GM06990 (cell line): Measurements from ENCODE around the gene PPM1M.

Experiments
- DNase-seq: peaks from one replicate; pipeline ENCODE4 v3.0.0-alpha.2; 2011; ENCODE audit not compliant: insufficient read length; ENCODE audit errors: extremely low read depth
- H3K27me3 ChIP-seq: replicated peaks from 2 replicates; pipeline ENCODE4 v1.6.0; 2011; ENCODE audit warnings: low read length; ENCODE audit not compliant: control insufficient read depth, insufficient read depth
- H3K36me3 ChIP-seq: 2 replicates; pipeline ENCODE4 v1.5.1; 2011; ENCODE audit warnings: low read length; ENCODE audit not compliant: control insufficient read depth, insufficient read depth
- H3K4me3 ChIP-seq: replicated peaks from 2 replicates; pipeline ENCODE4 v1.5.1; 2011; ENCODE audit warnings: low read depth, mild to moderate bottlenecking, control low read depth, low read length
- CTCF ChIP-seq: IDR thresholded peaks from 2 replicates; pipeline ENCODE4 v1.5.1; 2011; ENCODE audit warnings: low read length, control low read depth, mild to moderate bottlenecking, inconsistent platforms; ENCODE audit not compliant: insufficient read depth, poor library complexity, severe bottlenecking

Gene PPM1M

GRCh38 chr3:52245322-52246263 lies at the start of gene PPM1M:
Gene PPM1M (plus strand): TSS chr3:52245759. CDS start chr3:52245825, 66 bp downstream.
- DNase-seq: peak; percentile 73
- Histone ChIP-seq H3K27me3 (no peaks in the 10 kb centered on the region), H3K4me3 (peak within 1 kb of the TSS; percentile 76), H3K36me3 (peaks cover 14% of the 10 kb centered on the region)
- no peak for TF ChIP-seq CTCF

GRCh38 chr3:52195823-52196331 lies 49.7 kb upstream of the PPM1M start:
- DNase-seq: no peak
- H3K36me3 ChIP-seq: 0 out of 2 replicates have a peak, but pooled peaks cover 1% of the 10 kb centered on the region
- no peak for TF ChIP-seq CTCF
- no peak overlapping the region for H3K4me3 ChIP-seq
- H3K27me3 ChIP-seq: no peaks in the 10 kb centered on the region

GRCh38 chr3:52196977-52197376 lies 48.6 kb upstream of the PPM1M start:
- Histone ChIP-seq H3K36me3 (peaks cover 1% of the 10 kb centered on the region; the same call in 1 of the 2 replicates), H3K4me3 (no peak overlapping the region), H3K27me3 (no peaks in the 10 kb centered on the region)
- no peak for DNase-seq
- TF ChIP-seq CTCF: no peak

GRCh38 chr3:52197499-52197841 lies 48.1 kb upstream of the PPM1M start:
- Histone ChIP-seq H3K4me3 (peak overlapping the region; percentile 85), H3K27me3 (no peaks in the 10 kb centered on the region), H3K36me3 (peaks cover 4% of the 10 kb centered on the region; the same call in 1 of the 2 replicates)
- no peak for DNase-seq
- no peak for TF ChIP-seq CTCF

DNA sequence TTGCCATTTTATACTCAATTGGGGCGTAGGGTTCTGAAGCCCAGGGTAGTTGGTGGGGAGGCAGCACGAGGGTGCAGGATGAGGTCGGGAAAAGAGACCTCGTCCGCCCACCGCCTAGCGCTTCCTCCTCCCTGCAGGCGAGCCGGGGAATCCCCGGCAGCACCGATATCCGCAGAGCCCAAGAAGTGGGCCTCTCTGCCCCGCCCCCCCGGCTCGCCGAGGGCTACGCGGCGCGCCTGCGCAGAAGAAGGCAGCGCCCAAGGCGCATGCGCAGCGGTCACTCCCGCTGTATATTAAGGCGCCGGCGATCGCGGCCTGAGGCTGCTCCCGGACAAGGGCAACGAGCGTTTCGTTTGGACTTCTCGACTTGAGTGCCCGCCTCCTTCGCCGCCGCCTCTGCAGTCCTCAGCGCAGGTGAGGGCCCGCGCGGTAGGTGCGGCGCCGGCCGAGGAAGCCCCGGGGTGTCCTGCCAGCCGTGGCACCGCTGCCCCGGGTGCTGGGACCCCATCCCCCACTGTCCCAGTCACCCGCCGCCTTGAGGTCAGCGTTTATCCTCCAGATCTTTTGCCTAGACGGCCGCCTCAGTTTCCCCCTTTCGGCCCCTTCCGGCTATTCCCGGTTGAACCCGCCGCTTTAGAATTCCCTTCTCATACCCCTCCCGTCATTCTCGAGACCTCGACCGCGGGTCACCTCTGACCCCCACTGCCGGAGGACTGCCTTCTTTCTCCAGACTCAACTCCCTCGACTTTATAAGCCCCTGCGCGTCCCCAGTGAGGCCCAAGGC lies 47.5 kb upstream of the PPM1M start, which contains the start of gene ALAS1:
Gene ALAS1 (plus strand): TSS at position 319 of the 784 bp plus-strand sequence. CDS start 1,082 bp downstream, outside the sequence.
- TF ChIP-seq CTCF: no peak
- Histone ChIP-seq H3K27me3 (no peaks in the 10 kb centered on the region), H3K4me3 (peak within 1 kb of the TSS; percentile 85), H3K36me3 (peaks cover 4% of the 10 kb centered on the region)
- DNase-seq: peak; percentile 94
